SK-N-SH (cell line): ENCODE measurements around the gene MAPT. TPM values are rescaled to one million over a fixed set of nuclear protein-coding genes. Genes with fewer than 3 reads are reported as not detected.

Experiments
- CTCF ChIA-PET: fragments of 300-600, 350-600 bp; formaldehyde crosslinking; extraction: SDS; loops from one replicate; lab custom pipeline; 2021; lab: Yijun Ruan, JAX
- POLR2A ChIA-PET: fragments of 350-600 bp; sonication (Branson Sonifier 250); formaldehyde crosslinking; extraction: SDS; loops from one replicate; lab custom pipeline; 2020; ENCODE audit warnings: antibody characterized with exemption, inconsistent platforms; lab: Yijun Ruan, JAX
- DNase-seq: peaks from one replicate; pipeline ENCODE4 v3.0.0; 2012
- H2AFZ ChIP-seq: fragments of 200-600 bp; sonication (generic); 2 replicates; pipeline ENCODE4 v1.8.1; 2016; ENCODE audit warnings: antibody characterized with exemption, mild to moderate bottlenecking, low read depth
- H3F3A ChIP-seq: fragments of 200-600 bp; sonication (generic); replicated peaks from 2 replicates; pipeline ENCODE3; 2016; ENCODE audit warnings: antibody characterized with exemption, mild to moderate bottlenecking; ENCODE audit not compliant: insufficient read depth
- H3K27ac ChIP-seq, 2 experiments: fragments of 200-500 bp in 1 of 2; fragments of 200-600 bp in 1 of 2; sonication (Bioruptor generic) in 1 of 2; sonication (generic), shearing (Covaris generic) in 1 of 2; 2 replicates each; pipeline versions ENCODE4 v1.5.1 to v1.6.1; 2014 to 2016; ENCODE audit warnings: low read depth in 2 of 2, inconsistent platforms in 1 of 2, low read length in 1 of 2, mild to moderate bottlenecking in 1 of 2, mixed read lengths in 1 of 2
- H3K27me3 ChIP-seq: fragments of 200-600 bp; sonication (generic), shearing (Covaris generic); 2 replicates; pipeline ENCODE4 v1.6.1; 2016; ENCODE audit warnings: mixed run types; ENCODE audit not compliant: insufficient read depth
- H3K36me3 ChIP-seq, 2 experiments: fragments of 200-500 bp in 1 of 2; fragments of 200-600 bp in 1 of 2; sonication (Bioruptor generic) in 1 of 2; sonication (generic) in 1 of 2; replicated peaks in 1 of 2; 2 replicates each; pipeline versions ENCODE3 to v1.5.1; 2014 to 2016; ENCODE audit warnings: low read length in 1 of 2, mild to moderate bottlenecking in 1 of 2; ENCODE audit not compliant: insufficient read depth in 2 of 2, control insufficient read depth in 1 of 2
- H3K4me1 ChIP-seq, 2 experiments: fragments of 200-500 bp in 1 of 2; fragments of 200-600 bp in 1 of 2; sonication (Bioruptor generic) in 1 of 2; sonication (generic), shearing (Covaris generic) in 1 of 2; 2 replicates each; pipeline versions ENCODE4 v1.5.1 to v1.6.1; 2014 to 2016; ENCODE audit warnings: low read depth in 1 of 2, low read length in 1 of 2, mixed run types in 1 of 2; ENCODE audit not compliant: insufficient read depth in 2 of 2, control insufficient read depth in 1 of 2
- H3K4me2 ChIP-seq: fragments of 200-600 bp; sonication (generic), shearing (Covaris generic); 2 replicates; pipeline ENCODE4 v1.6.1; 2017; ENCODE audit warnings: mixed run types
- H3K4me3 ChIP-seq, 2 experiments: fragments of 200-500 bp in 1 of 2; fragments of 200-600 bp in 1 of 2; sonication (Bioruptor generic) in 1 of 2; sonication (generic), shearing (Covaris generic) in 1 of 2; 2 replicates each; pipeline versions ENCODE4 v1.5.1 to v1.8.1; 2014 to 2016; ENCODE audit warnings: low read depth in 2 of 2, inconsistent platforms in 1 of 2, low read length in 1 of 2, mild to moderate bottlenecking in 1 of 2, mixed read lengths in 1 of 2, moderate library complexity in 1 of 2
- H3K79me2 ChIP-seq: fragments of 200-600 bp; sonication (generic); 2 replicates; pipeline ENCODE4 v1.8.1; 2017; ENCODE audit warnings: mild to moderate bottlenecking; ENCODE audit not compliant: insufficient read depth
- H3K9ac ChIP-seq: fragments of 200-600 bp; sonication (generic); 2 replicates; pipeline ENCODE4 v1.6.1; 2017; ENCODE audit warnings: mixed run types
- H3K9me2 ChIP-seq: fragments of 200-600 bp; sonication (generic); 2 replicates; pipeline ENCODE4 v1.6.1; 2017; ENCODE audit warnings: mixed run types
- H3K9me3 ChIP-seq: fragments of 200-600 bp; sonication (generic); 2 replicates; pipeline ENCODE4 v1.6.1; 2017; ENCODE audit warnings: mixed run types, mild to moderate bottlenecking, moderate library complexity
- H4K20me1 ChIP-seq: fragments of 200-600 bp; sonication (generic); 2 replicates; pipeline ENCODE4 v1.6.1; 2017; ENCODE audit warnings: mild to moderate bottlenecking, mixed run types; ENCODE audit not compliant: insufficient read depth
- EZH2phosphoT487 ChIP-seq: fragments of 200-600 bp; sonication (generic); IDR thresholded peaks from 2 replicates; pipeline ENCODE4 v1.6.1; 2017; ENCODE audit warnings: low read depth, mixed run types, mild to moderate bottlenecking, antibody characterized with exemption, moderate library complexity, borderline replicate concordance
- FOXJ3 ChIP-seq: sonication (generic); formaldehyde crosslinking; IDR thresholded peaks from 2 replicates; pipeline ENCODE4 v1.5.1; 2020; ENCODE audit warnings: mild to moderate bottlenecking, missing genetic modification reagents
- GABPA ChIP-seq: IDR thresholded peaks from 2 replicates; pipeline ENCODE4 v1.4.0; 2012; ENCODE audit warnings: low read depth, mild to moderate bottlenecking
- GATA2 ChIP-seq: sonication (generic); formaldehyde crosslinking; IDR thresholded peaks from 2 replicates; pipeline ENCODE4 v1.5.0; 2020; ENCODE audit warnings: mild to moderate bottlenecking, missing genetic modification reagents
- MEF2A ChIP-seq: IDR thresholded peaks from 2 replicates; pipeline ENCODE4 v1.4.0; 2012; ENCODE audit warnings: low read depth, borderline replicate concordance
- NRF1 ChIP-seq: IDR thresholded peaks from 2 replicates; pipeline ENCODE4 v1.6.1; 2012; ENCODE audit warnings: low read depth, mild to moderate bottlenecking, low read length
- POLR2AphosphoS5 ChIP-seq: IDR thresholded peaks from 2 replicates; pipeline ENCODE4 v1.6.1; 2012; ENCODE audit warnings: low read depth, low read length
- RAD21 ChIP-seq: IDR thresholded peaks from 2 replicates; pipeline ENCODE4 v1.6.1; 2012; ENCODE audit warnings: mild to moderate bottlenecking, low read length
- SIN3A ChIP-seq: IDR thresholded peaks from 2 replicates; pipeline ENCODE4 v1.6.1; 2012; ENCODE audit warnings: low read depth, mild to moderate bottlenecking, low read length, moderate library complexity, borderline replicate concordance
- SMC3 ChIP-seq: IDR thresholded peaks from 2 replicates; pipeline ENCODE4 v1.6.1; 2012; ENCODE audit warnings: low read depth, low read length, improper control_type of control experiment
- USF2 ChIP-seq: fragments of 150-350 bp; IDR thresholded peaks from 2 replicates; pipeline ENCODE4 v1.6.1; 2017; ENCODE audit warnings: antibody characterized with exemption, low read length, low read depth, borderline replicate concordance
- YY1 ChIP-seq: IDR thresholded peaks from 2 replicates; pipeline ENCODE4 v1.4.0; 2012; ENCODE audit warnings: low read depth, mild to moderate bottlenecking
- ZBTB33 ChIP-seq: IDR thresholded peaks from 2 replicates; pipeline ENCODE4 v1.4.0; 2012; ENCODE audit warnings: low read depth, borderline replicate concordance
- WGBS: methylation state at CpG from one replicate; pipeline ENCODE4 v1.1.6; 2017; ENCODE audit warnings: low lambda C conversion rate; 5-methylcytosine and 5-hydroxymethylcytosine counted together
- polyA plus RNA-seq, 3 experiments: library from polyadenylated mRNA; depleted of rRNA; stranded (reverse); fragments of >200 nt; gene quantifications; 2 replicates each; pipeline ENCODE4 v1.2.3, GENCODE V29; 2012
- TF ChIP-seq, protein P1 (sequence below): fragments of 150-350 bp; IDR thresholded peaks from 2 replicates; pipeline ENCODE4 v1.6.1; 2016; ENCODE audit warnings: mild to moderate bottlenecking, low read depth, low read length
- TF ChIP-seq, protein P2 (sequence below): IDR thresholded peaks from 2 replicates; pipeline ENCODE4 v1.4.0; 2012; ENCODE audit warnings: low read depth, borderline replicate concordance

The MAPT gene
- polyA plus RNA-seq, 1 of the 3 experiments (the other 2 are of a cell fraction): 0.74 TPM

- no peaks in the 10 kb centered on the region for H3K9me3 ChIP-seq
- no peaks in the 10 kb centered on the region for H3K79me2 ChIP-seq
- CTCF ChIA-PET: interaction anchor here (0.9 to 5.0 kb wide), 2 partner anchors 9 to 220 kb away, joined by 3 to 37 read pairs; no protein-coding TSS in a partner anchor
- no peaks in the 10 kb centered on the region for H4K20me1 ChIP-seq
- H3F3A ChIP-seq: no peaks in the 10 kb centered on the region
- no peak overlapping the region for H3K27ac ChIP-seq
- peaks cover 0 to 5% of the 10 kb centered on the region in 2 experiments; a peak in 1 of 4 replicates for H3K4me1 ChIP-seq
- no peaks in the 10 kb centered on the region for H3K36me3 ChIP-seq
- POLR2A ChIA-PET: no interaction called here
- WGBS: 85% methylated on average over 10 of the region's 10 CpGs
- H3K27me3 ChIP-seq: no peaks in the 10 kb centered on the region
- DNase-seq: no peak
- TF ChIP-seq USF2 (no peak), SIN3A (no peak), MEF2A (no peak), GATA2 (no peak), RAD21 (no peak), SMC3 (no peak), EZH2phosphoT487 (no peak), POLR2AphosphoS5 (no peak), ZBTB33 (no peak), GABPA (no peak), NRF1 (no peak), FOXJ3 (CRISPR knock-in tag) (no peak), YY1 (no peak)
- TF ChIP-seq, protein P1, sequence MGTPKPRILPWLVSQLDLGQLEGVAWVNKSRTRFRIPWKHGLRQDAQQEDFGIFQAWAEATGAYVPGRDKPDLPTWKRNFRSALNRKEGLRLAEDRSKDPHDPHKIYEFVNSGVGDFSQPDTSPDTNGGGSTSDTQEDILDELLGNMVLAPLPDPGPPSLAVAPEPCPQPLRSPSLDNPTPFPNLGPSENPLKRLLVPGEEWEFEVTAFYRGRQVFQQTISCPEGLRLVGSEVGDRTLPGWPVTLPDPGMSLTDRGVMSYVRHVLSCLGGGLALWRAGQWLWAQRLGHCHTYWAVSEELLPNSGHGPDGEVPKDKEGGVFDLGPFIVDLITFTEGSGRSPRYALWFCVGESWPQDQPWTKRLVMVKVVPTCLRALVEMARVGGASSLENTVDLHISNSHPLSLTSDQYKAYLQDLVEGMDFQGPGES: no peak
- TF ChIP-seq, protein P2, sequence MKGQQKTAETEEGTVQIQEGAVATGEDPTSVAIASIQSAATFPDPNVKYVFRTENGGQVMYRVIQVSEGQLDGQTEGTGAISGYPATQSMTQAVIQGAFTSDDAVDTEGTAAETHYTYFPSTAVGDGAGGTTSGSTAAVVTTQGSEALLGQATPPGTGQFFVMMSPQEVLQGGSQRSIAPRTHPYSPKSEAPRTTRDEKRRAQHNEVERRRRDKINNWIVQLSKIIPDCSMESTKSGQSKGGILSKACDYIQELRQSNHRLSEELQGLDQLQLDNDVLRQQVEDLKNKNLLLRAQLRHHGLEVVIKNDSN: no peak
- H3K4me3 ChIP-seq: no peak overlapping the region
- no peak overlapping the region for H2AFZ ChIP-seq
- no peak overlapping the region for H3K4me2 ChIP-seq
- H3K9me2 ChIP-seq: no peaks in the 10 kb centered on the region
- no peak overlapping the region for H3K9ac ChIP-seq
Observed at GRCh38 chr17:45992904-45993303, 98.5 kb downstream of the MAPT start.
